HL-60 (cell line): ENCODE results near the gene ADSS1.

Experiments
- CTCF ChIP-seq: IDR thresholded peaks from one replicate; pipeline ENCODE4 v1.5.1; 2011; ENCODE audit warnings: low read length, control low read depth, inconsistent platforms; ENCODE audit not compliant: insufficient read depth
- GABPA ChIP-seq: IDR thresholded peaks from 2 replicates; pipeline ENCODE4 v1.6.1; 2012; ENCODE audit warnings: low read depth
- REST ChIP-seq: IDR thresholded peaks from 2 replicates; pipeline ENCODE4 v1.6.1; 2012; ENCODE audit warnings: low read depth; ENCODE audit not compliant: insufficient replicate concordance

GRCh38 chr14:104685216-104685997 is 38.6 kb upstream of the ADSS1 start:
- no peak for TF ChIP-seq CTCF
- no peak for TF ChIP-seq REST
- no peak for TF ChIP-seq GABPA
